ENCODE results near the gene LIFR.
A peak's percentile ranks its signal among the peaks of the same experiment; 100 is the strongest.

Gene LIFR

GRCh38 chr5:38462976-38463633 is 93.3 kb downstream of the LIFR start:
- DNase-seq = no peak

DNA sequence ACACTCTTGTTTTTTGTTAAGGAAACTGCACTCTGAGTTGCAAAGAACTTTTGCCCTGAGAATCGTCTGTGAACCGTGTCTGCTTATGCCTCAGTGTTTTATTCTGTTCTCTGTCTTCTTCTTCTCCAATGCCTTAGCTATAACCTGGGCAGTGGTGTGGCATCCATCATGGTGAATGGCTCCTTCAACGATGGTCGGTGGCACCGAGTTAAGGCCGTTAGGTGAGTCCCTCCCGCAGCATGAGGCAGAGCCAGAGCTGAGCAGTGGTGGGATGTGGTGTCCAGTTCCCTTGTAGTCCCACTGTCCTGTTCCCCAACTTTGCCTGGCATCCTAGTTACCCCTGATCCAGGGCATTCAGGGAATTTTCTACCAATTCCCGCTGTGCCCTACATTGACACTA is 98.3 kb downstream of the LIFR start:
- no peak for DNase-seq

GRCh38 chr5:38456657-38457399 is 99.6 kb downstream of the LIFR start:
- no peak for DNase-seq

- no peak for DNase-seq
Measured at GRCh38 chr5:38455796-38456330, 100.6 kb downstream of the LIFR start.

DNA sequence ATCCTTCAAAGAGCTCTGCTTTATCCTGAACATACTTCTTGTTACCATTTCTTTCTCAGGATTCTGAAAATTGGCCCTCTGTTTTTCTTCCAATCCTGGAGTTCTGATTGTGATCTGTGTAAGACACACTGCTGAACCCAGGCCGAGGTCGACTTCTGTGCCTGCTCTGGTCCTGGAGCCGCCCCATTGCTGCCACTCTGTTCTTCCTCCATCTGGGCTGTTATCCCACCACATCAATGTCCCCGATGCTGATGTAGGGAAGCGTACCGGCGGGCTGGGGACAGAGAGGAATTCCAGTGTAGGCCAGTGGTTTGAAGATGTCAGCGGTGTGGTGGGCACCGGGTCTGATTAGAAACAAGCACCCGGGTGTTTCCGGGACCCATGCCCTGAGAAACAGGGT is 102.5 kb downstream of the LIFR start:
- no peak for DNase-seq

- DNase-seq = no peak
Measured at GRCh38 chr5:38453506-38453905, 102.9 kb downstream of the LIFR start.

DNA sequence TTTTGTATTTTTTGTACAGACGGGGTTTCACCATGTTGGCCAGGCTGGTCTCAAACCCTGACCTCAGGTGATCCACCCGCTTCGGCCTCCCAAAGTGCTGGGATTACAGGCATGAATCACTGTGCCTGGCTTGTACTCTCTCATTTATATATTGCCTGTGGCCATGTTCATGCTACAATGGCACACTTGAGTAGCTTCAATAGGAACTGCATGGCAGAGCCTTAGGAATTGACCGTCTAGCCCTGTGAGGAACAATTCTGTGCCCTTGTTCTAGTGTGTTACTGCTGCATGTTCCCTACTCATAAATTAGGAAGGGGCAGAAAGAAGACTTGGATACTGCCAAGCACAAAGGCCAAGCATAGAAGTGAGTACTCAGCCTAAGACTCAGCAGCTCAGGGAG is 104.2 kb downstream of the LIFR start:
- no peak for DNase-seq

DNA sequence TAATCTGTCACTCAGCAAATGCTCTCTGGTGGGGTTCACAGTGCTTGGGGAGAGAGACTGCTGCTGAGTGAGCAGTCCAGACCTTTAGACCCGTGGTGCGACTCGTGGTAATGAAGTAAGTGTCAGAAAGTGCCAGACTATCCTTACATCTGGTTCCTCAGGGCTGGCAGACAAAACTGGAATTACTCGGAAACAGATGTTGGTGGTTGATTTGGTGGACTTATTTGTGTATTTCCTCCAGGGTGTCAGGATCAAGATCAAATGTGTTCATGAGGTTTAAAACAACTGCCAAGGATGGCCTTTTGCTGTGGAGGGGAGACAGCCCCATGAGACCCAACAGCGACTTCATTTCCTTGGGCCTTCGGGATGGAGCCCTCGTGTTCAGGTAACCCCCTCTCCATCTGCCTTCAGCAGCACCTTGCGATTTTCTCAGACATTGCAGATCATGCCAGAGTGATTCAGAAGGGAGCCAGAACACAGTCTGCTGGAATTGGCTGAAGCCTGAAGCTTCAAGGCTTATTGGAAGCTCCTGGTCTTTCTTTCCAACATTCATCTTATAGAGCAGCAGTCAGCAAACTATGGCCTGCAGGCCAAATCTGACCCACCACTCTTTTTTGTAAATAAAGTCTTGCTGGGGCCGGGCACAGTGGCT is 105.2 kb downstream of the LIFR start:
- no peak for DNase-seq

GRCh38 chr5:38450627-38451026 is 105.8 kb downstream of the LIFR start:
- DNase-seq = no peak

- no peak for DNase-seq
Measured at GRCh38 chr5:38448568-38449350, 107.7 kb downstream of the LIFR start.

DNA sequence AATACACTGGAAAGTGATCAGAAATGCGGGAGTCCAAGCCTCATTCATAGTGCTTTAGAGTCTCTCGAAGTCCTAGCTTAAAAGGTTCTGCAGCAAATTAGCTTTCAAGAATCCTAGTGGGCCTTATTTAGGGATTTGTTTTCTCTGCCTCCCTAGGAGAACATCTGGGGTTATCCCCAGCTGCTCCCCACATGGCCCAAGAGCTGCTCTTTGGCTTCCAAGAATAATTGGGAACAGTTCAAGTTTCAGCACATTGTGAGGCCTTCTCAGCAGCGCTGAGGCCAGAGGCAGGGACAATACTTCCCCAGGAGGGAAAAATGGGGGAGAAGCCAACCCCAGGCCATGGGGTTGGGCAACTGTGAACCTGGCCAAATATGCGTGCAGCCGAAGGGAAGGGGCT is 108.7 kb downstream of the LIFR start:
- no peak for DNase-seq

DNA sequence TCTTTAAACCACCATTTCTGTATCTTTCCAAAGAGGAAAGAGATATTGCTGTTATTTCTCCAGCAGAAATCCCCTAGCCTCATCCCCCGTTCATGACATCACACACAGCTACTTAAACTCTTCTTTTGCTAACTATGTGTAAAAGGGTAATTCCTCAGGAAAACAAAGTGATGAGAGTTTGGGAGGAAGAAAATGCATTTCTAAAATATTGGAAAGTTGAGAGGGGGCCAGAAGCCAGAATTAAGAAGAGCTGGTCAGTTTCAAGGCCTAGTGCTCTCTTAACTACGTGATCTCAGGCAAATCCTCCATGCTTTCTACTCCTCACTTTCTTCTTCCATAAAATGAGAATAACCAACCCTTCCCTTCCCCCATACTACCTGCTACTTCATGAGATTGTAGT is 109.4 kb downstream of the LIFR start:
- no peak for DNase-seq

DNA sequence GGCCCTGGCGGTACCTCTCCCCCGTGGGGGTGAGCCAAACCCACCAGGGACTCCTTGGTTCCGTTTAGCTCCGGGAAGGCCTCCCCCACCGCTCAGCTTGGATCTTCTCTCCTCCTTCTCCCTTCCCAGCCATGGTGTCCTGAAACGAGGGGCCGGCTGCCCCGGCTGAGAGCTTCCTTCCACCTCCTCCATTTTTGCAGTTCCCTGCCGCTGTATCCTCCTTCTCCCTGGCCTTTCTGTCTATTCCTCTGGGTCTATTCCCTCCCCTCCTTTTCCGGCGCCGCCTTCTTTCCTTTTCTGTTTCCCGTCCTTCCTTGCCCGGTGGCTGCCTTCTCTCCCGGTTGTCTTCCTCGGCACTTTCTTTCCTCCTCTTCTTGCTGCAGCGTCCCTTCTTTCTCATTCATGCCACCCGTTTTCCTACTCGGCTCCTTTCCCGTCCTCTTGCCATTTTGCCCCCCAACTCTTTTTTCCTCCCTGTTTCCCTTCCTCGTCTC is 110.4 kb downstream of the LIFR start:
- DNase-seq = no peak

DNA sequence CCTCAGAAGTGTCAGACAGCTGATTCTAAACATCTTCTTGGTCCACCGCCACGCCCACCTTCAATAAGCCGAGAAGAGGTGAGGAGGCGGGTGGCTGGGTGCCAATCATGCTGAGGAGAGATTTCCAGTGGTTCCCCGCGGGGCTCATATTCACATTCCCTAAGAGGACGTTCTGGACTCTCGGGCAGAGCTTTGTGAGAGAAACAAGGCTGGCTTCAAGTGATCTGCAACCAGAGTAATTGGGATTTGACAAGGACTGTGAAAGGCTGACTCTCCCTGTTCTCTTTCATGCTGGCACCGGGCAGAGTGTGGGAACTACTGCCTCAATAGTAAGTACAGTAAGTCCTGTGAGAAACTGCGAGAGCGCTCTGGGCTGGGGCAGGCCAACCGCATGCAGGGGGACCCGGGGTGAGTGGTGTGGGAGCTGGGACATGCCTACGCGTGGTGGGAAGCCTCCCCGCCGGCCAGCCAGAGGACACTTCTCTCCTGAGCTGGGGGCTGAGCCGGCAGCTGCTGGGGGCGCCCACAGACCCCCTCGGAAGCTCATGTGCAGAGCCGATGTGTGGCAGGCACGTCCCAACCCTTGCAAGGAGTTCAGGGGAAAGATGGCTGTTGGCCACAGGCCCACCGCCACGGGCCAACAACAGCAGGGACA is 110.9 kb downstream of the LIFR start:
- DNase-seq = no peak

- DNase-seq = no peak
Measured at GRCh38 chr5:38443390-38443789, 113.1 kb downstream of the LIFR start.

DNA sequence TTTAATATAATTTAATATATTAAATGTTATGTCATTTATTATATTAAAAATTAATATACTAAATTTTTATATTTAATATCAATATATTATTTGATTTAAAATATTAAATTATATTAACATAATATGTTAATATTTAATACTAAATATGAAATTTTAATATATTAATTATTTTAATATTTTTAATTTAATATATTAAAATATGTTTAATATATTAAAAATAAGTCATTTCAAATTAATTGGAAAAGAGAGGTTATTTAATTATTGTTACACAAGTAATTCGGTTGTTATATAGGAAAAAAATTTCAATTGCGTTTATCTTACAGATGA is 114.2 kb downstream of the LIFR start:
- DNase-seq = no peak

DNA sequence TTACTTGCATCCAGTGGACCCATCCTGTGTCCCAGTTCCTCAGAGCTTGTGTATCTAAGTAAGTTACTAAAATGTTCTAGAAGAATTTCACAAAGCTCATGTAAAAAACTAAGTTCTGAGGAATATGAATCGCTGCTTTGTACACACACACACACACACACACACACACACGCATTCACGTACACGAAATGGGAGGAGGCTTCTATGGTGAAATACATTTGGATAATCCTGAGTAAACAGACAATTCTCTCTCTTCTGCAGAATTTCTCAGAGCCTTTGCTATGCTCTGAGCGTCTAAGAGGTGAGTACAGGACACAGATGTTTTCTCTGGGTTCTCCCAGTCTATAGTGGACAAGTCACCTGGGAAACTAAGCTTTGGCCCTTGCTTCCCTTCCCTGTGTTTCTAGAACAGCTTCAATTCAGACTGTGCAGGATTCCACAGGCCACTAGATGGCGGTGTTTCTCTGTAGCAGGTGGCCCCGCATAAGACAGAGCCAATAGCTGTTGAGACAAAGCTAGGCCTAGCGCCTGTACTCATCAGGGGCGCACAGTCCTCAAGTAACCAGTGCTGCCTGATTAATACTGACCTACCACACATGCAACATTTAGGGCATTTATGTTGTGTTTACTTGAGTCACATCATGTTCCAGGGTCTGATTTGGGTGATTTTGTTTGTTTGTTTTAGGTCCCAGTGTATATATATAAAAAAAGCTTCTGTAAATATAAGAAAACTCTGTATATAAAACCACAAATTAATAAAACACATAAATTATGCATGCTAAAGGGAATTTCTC is 114.8 kb downstream of the LIFR start:
- DNase-seq = peak in 1 of 2 experiments; percentile 69

GRCh38 chr5:38438757-38439156 is 117.7 kb downstream of the LIFR start:
- DNase-seq = no peak

GRCh38 chr5:38434966-38435705 is 121.3 kb downstream of the LIFR start:
- no peak for DNase-seq

GRCh38 chr5:38433160-38433861 is 123.1 kb downstream of the LIFR start:
- no peak for DNase-seq
